Panc1 (cell line): ENCODE measurements around the gene FJX1. TPM values are rescaled to one million over a fixed set of nuclear protein-coding genes. Genes with fewer than 3 reads are reported as not detected.
A peak's percentile ranks its signal among the peaks of the same experiment; 100 is the strongest.

Experiments used
- ATAC-seq: fragments of 200-7000 bp; cut with Tn5 transposase; 2 replicates; pipeline ENCODE4 v1.9.1; 2020; ENCODE audit warnings: mild to moderate bottlenecking, moderate library complexity
- BruUV-seq: library from RNA; stranded (reverse); fragments of 400-500 nt; replicated peaks from 2 replicates; lab custom pipeline; 2021; lab: Mats Ljungman, UMichigan
- CTCF ChIA-PET: fragments of 300-600 bp; sonication (Branson Sonifier 250); formaldehyde crosslinking; loops from one replicate; lab custom pipeline; 2022; ENCODE audit warnings: antibody characterized with exemption; lab: Charles Lee
- POLR2A ChIA-PET: fragments of 300-600 bp; sonication (Branson Sonifier 250); formaldehyde crosslinking; loops from one replicate; lab custom pipeline; 2022; ENCODE audit warnings: antibody characterized with exemption; lab: Charles Lee
- DNase-seq: peaks from one replicate; pipeline ENCODE4 v3.0.0-alpha.2; 2010; ENCODE audit warnings: low read depth, low spot score
- H3K27ac ChIP-seq: 2 replicates; pipeline ENCODE4 v1.5.1; 2011; ENCODE audit warnings: mild to moderate bottlenecking, low read length, inconsistent platforms
- H3K27me3 ChIP-seq: fragments of 200-500 bp; sonication (Bioruptor generic); 2 replicates; pipeline ENCODE4 v1.6.0; 2014; ENCODE audit warnings: low read length, inconsistent platforms; ENCODE audit not compliant: control insufficient read depth, insufficient read depth
- H3K36me3 ChIP-seq: fragments of 200-500 bp; sonication (Bioruptor generic); 2 replicates; pipeline ENCODE4 v1.5.1; 2014; ENCODE audit warnings: inconsistent platforms, mild to moderate bottlenecking, low read length, moderate library complexity; ENCODE audit not compliant: control insufficient read depth, insufficient read depth
- H3K4me1 ChIP-seq: 2 replicates; pipeline ENCODE4 v1.5.1; 2011; ENCODE audit warnings: inconsistent platforms, mild to moderate bottlenecking, low read length, moderate library complexity; ENCODE audit not compliant: control insufficient read depth, insufficient read depth
- H3K4me3 ChIP-seq, 2 experiments: 2 replicates each; pipeline ENCODE4 v1.5.1; 2011 to 2012; ENCODE audit warnings: low read depth in 2 of 2, low read length in 2 of 2, mild to moderate bottlenecking in 2 of 2, inconsistent platforms in 1 of 2, moderate library complexity in 1 of 2
- H3K9me3 ChIP-seq: fragments of 200-500 bp; sonication (Bioruptor generic); 2 replicates; pipeline ENCODE4 v1.5.1; 2014; ENCODE audit warnings: low read depth, mild to moderate bottlenecking, inconsistent platforms, low read length, moderate library complexity; ENCODE audit not compliant: control insufficient read depth, insufficient read depth
- POLR2AphosphoS5 ChIP-seq: IDR thresholded peaks from 2 replicates; pipeline ENCODE4 v1.6.1; 2012; ENCODE audit warnings: mild to moderate bottlenecking, low read depth, low read length, moderate library complexity
- SIN3A ChIP-seq: IDR thresholded peaks from 2 replicates; pipeline ENCODE4 v1.6.1; 2012; ENCODE audit warnings: low read depth, mild to moderate bottlenecking, low read length, moderate library complexity, borderline replicate concordance; ENCODE audit not compliant: insufficient read depth
- TCF7L2 ChIP-seq: IDR thresholded peaks from 2 replicates; pipeline ENCODE4 v1.6.1; 2011; ENCODE audit warnings: mild to moderate bottlenecking, low read depth, low read length, inconsistent platforms
- in situ Hi-C: cut with HindIII; loops from 2 replicates; pipeline ENCODE4 v1.10.0; 2016; ENCODE audit warnings: low sequenced_read_pairs, low pct_unique_long_range_greater_than_20kb
- intact Hi-C: fragments of 100-400 bp; cut with micrococcal nuclease; formaldehyde crosslinking; loops from one replicate; pipeline ENCODE4 v1.10.0; 2022; ENCODE audit not compliant: unreplicated experiment
- total RNA-seq: library from RNA; stranded (reverse); gene quantifications from one replicate; pipeline ENCODE4 v1.2.1, GENCODE V29; 2021; ENCODE audit not compliant: unreplicated experiment
- TF ChIP-seq, protein P1 (sequence below), 2 experiments: IDR thresholded peaks; 2 replicates each; pipeline ENCODE4 v1.6.1; 2011 to 2012; ENCODE audit warnings: low read depth in 2 of 2, control low read depth in 1 of 2, low read length in 1 of 2, mild to moderate bottlenecking in 1 of 2, moderate library complexity in 1 of 2; ENCODE audit not compliant: insufficient read depth in 1 of 2
- TF ChIP-seq, protein P2 (sequence below): fragments of 450-650 bp; IDR thresholded peaks from 2 replicates; pipeline ENCODE4 v1.5.1; 2017; ENCODE audit warnings: mild to moderate bottlenecking

FJX1 gene
- total RNA-seq, 1 experiment from 2014 or later, result 31.1 TPM

DNA sequence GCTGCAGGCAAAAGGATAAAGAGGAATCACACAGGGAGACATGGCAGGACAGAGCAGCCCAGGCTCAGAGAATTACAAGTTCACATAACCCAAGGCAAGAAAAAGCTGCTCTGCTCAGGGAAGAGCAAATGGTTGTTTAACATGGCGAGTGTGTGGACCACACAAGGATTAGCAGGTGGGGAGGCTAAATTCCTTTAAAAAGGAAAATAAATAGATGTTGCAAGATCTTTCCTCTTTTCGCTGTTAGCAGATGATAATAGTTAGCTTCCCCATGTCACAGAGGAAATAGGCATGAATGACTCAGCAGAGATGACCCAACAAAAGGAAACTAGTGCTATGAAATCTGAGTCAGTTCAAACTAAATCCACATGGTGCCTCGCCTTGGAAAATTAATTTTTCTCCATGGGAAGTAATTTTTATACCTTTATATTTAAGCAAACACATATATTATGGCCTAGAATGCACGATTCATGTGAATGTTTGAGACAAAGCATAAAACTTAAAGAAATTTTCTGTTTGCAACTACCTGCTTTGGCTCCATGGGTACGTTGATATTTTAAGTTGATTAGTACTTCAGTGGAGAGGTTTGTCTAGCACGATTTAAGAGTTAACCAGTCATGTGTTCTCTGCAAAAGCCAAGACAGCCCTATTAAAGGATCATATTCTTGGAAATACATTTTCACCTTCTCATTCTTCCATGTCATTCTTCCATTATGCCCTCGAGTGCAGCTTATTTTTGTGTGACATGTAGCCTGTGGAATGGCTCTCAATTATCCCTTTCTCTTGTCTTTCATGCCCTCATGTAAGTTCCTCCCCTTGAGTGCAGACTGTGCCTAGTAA is 38.5 kb upstream of the FJX1 start:
- no peak overlapping the region for H3K27ac ChIP-seq
- in situ Hi-C loops (no loop called here), intact Hi-C loops (no loop called here)
- H3K27me3 ChIP-seq, result peaks cover under 1% of the 10 kb centered on the region
- H3K4me3 ChIP-seq, result no peak overlapping the region
- CTCF ChIA-PET, result no interaction called here
- POLR2A ChIA-PET, result no interaction called here
- no peaks in the 10 kb centered on the region for H3K36me3 ChIP-seq
- ATAC-seq (no peak), DNase-seq (peak; percentile 35)
- TF ChIP-seq, protein P1, sequence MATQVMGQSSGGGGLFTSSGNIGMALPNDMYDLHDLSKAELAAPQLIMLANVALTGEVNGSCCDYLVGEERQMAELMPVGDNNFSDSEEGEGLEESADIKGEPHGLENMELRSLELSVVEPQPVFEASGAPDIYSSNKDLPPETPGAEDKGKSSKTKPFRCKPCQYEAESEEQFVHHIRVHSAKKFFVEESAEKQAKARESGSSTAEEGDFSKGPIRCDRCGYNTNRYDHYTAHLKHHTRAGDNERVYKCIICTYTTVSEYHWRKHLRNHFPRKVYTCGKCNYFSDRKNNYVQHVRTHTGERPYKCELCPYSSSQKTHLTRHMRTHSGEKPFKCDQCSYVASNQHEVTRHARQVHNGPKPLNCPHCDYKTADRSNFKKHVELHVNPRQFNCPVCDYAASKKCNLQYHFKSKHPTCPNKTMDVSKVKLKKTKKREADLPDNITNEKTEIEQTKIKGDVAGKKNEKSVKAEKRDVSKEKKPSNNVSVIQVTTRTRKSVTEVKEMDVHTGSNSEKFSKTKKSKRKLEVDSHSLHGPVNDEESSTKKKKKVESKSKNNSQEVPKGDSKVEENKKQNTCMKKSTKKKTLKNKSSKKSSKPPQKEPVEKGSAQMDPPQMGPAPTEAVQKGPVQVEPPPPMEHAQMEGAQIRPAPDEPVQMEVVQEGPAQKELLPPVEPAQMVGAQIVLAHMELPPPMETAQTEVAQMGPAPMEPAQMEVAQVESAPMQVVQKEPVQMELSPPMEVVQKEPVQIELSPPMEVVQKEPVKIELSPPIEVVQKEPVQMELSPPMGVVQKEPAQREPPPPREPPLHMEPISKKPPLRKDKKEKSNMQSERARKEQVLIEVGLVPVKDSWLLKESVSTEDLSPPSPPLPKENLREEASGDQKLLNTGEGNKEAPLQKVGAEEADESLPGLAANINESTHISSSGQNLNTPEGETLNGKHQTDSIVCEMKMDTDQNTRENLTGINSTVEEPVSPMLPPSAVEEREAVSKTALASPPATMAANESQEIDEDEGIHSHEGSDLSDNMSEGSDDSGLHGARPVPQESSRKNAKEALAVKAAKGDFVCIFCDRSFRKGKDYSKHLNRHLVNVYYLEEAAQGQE (IDR thresholded peaks at IDR 0.05; ENCODE audit: insufficient read depth in 1 of 2, low read depth in 2 of 2, low read length in 1 of 2), result no peak
- TF ChIP-seq SIN3A (no peak), POLR2AphosphoS5 (no peak), TCF7L2 (no peak)
- TF ChIP-seq, protein P2, sequence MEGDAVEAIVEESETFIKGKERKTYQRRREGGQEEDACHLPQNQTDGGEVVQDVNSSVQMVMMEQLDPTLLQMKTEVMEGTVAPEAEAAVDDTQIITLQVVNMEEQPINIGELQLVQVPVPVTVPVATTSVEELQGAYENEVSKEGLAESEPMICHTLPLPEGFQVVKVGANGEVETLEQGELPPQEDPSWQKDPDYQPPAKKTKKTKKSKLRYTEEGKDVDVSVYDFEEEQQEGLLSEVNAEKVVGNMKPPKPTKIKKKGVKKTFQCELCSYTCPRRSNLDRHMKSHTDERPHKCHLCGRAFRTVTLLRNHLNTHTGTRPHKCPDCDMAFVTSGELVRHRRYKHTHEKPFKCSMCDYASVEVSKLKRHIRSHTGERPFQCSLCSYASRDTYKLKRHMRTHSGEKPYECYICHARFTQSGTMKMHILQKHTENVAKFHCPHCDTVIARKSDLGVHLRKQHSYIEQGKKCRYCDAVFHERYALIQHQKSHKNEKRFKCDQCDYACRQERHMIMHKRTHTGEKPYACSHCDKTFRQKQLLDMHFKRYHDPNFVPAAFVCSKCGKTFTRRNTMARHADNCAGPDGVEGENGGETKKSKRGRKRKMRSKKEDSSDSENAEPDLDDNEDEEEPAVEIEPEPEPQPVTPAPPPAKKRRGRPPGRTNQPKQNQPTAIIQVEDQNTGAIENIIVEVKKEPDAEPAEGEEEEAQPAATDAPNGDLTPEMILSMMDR, result no peak
- no TSS peak for BruUV-seq
- H3K9me3 ChIP-seq, result no peaks in the 10 kb centered on the region
- no peaks in the 10 kb centered on the region for H3K4me1 ChIP-seq

DNA sequence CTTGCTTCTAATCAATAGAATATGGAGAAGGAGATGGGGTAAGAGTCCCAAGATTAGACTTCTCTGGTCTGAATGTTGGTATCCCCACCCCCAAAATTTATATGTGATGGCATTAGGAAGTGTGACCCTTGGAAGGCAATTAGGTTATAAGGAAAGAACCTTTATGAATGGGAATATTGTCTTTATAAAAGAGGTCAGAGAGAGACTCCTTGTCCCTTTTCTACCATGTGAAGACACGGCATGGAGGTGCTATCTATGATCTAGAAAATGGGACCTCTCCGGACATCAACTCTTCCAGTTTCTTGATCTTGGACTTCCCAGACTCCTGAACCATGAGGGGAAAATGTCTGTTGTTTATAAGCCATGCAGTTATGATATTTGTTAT is 37.9 kb upstream of the FJX1 start:
- no peak for DNase-seq
- H3K4me1 ChIP-seq, result no peaks in the 10 kb centered on the region
- in situ Hi-C loops (no loop called here), intact Hi-C loops (no loop called here)
- CTCF ChIA-PET, result no interaction called here
- H3K27me3 ChIP-seq, result peaks cover 7% of the 10 kb centered on the region
- no peaks in the 10 kb centered on the region for H3K36me3 ChIP-seq
- POLR2A ChIA-PET, result no interaction called here
- H3K27ac ChIP-seq, result no peak overlapping the region
- TF ChIP-seq SIN3A (no peak), POLR2AphosphoS5 (no peak), TCF7L2 (no peak)
- TF ChIP-seq, protein P2, result no peak
- TF ChIP-seq, protein P1 (IDR thresholded peaks at IDR 0.05; ENCODE audit: insufficient read depth in 1 of 2, low read depth in 2 of 2, low read length in 1 of 2), result no peak
- ATAC-seq, result no peak
- BruUV-seq, result no TSS peak
- no peaks in the 10 kb centered on the region for H3K9me3 ChIP-seq
- H3K4me3 ChIP-seq, result no peak overlapping the region
